Keratinocyte (primary cell): Measurements from ENCODE around the gene RAF1. TPM values are rescaled to one million over a fixed set of nuclear protein-coding genes. Genes with fewer than 3 reads are reported as not detected.

Experiments used
- DNase-seq: peaks from one replicate; pipeline ENCODE4 v3.0.0-alpha.2; 2011; ENCODE audit warnings: low read depth, missing footprints, low spot score
- FAIRE-seq: peaks from 2 replicates; lab custom pipeline; 2011; peaks lifted over from hg19 to GRCh38; lab: Jason Lieb, UNC
- H2AFZ ChIP-seq: 2 replicates; pipeline ENCODE4 v1.6.0; 2012; ENCODE audit warnings: low read length, control low read depth, inconsistent platforms; ENCODE audit not compliant: control insufficient read depth
- H3K27ac ChIP-seq: 2 replicates; pipeline ENCODE4 v1.5.1; 2011; ENCODE audit warnings: low read length; ENCODE audit not compliant: control insufficient read depth, insufficient read depth
- H3K27me3 ChIP-seq: 3 replicates; pipeline ENCODE4 v1.6.0; 2011; ENCODE audit warnings: low read length; ENCODE audit not compliant: control insufficient read depth, insufficient read depth; ENCODE audit errors: extremely low read depth
- H3K36me3 ChIP-seq, 2 experiments: 2 replicates in 1 of 2; 3 replicates in 1 of 2; pipeline ENCODE4 v1.5.1; 2011; ENCODE audit warnings: low read length in 2 of 2, mild to moderate bottlenecking in 1 of 2; ENCODE audit not compliant: control insufficient read depth in 2 of 2, insufficient read depth in 2 of 2; ENCODE audit errors: extremely low read depth in 1 of 2
- H3K4me1 ChIP-seq: 3 replicates; pipeline ENCODE4 v1.5.1; 2011; ENCODE audit warnings: low read length; ENCODE audit not compliant: control insufficient read depth, insufficient read depth; ENCODE audit errors: extremely low read depth
- H3K4me2 ChIP-seq: 3 replicates; pipeline ENCODE4 v1.6.0; 2011; ENCODE audit warnings: low read depth, low read length; ENCODE audit not compliant: control insufficient read depth, insufficient read depth; ENCODE audit errors: extremely low read depth
- H3K4me3 ChIP-seq, 3 experiments: fragments of 200-600 bp in 1 of 3; sonication (generic) in 1 of 3; 2 replicates in 2 of 3; 3 replicates in 1 of 3; pipeline ENCODE4 v1.5.1; 2011 to 2016; ENCODE audit warnings: low read length in 3 of 3, mild to moderate bottlenecking in 3 of 3, control low read depth in 2 of 3, inconsistent platforms in 1 of 3, low read depth in 1 of 3, mixed read lengths in 1 of 3, mixed run types in 1 of 3, moderate library complexity in 1 of 3; ENCODE audit not compliant: control insufficient read depth in 2 of 3, insufficient read depth in 2 of 3; ENCODE audit errors: extremely low read depth in 1 of 3
- H3K79me2 ChIP-seq: 2 replicates; pipeline ENCODE4 v1.6.0; 2012; ENCODE audit warnings: low read length; ENCODE audit not compliant: control insufficient read depth, insufficient read depth
- H3K9ac ChIP-seq: 3 replicates; pipeline ENCODE4 v1.6.0; 2011; ENCODE audit warnings: low read length; ENCODE audit not compliant: control insufficient read depth, insufficient read depth; ENCODE audit errors: extremely low read depth
- H3K9me1 ChIP-seq: 3 replicates; pipeline ENCODE4 v1.6.0; 2011; ENCODE audit warnings: low read length; ENCODE audit not compliant: control insufficient read depth, insufficient read depth; ENCODE audit errors: extremely low read depth
- H3K9me3 ChIP-seq: 2 replicates; pipeline ENCODE4 v1.5.1; 2012; ENCODE audit warnings: low read depth, low read length; ENCODE audit not compliant: control insufficient read depth
- H4K20me1 ChIP-seq: 3 replicates; pipeline ENCODE4 v1.6.0; 2011; ENCODE audit warnings: low read length; ENCODE audit not compliant: control insufficient read depth, insufficient read depth; ENCODE audit errors: extremely low read depth
- EZH2 ChIP-seq: IDR thresholded peaks from one replicate; pipeline ENCODE4 v1.6.1; 2012; ENCODE audit warnings: inconsistent platforms, mild to moderate bottlenecking, low read length, moderate library complexity
- dilution Hi-C: fragments of 300-500 bp; cut with MboI; formaldehyde crosslinking; loops from one replicate; pipeline ENCODE4 v1.7.0; 2020; ENCODE audit warnings: low sequenced_read_pairs; ENCODE audit not compliant: extremely low pct_ligation_motif_present
- polyA plus RNA-seq, 5 experiments: library from polyadenylated mRNA; depleted of rRNA in 3 of 5; stranded (reverse) in 3 of 5; stranded (forward) in 1 of 5; unstranded in 1 of 5; fragments of >200 nt; gene quantifications; 1 replicate in 1 of 5; 2 replicates in 3 of 5; 3 replicates in 1 of 5; pipeline versions ENCODE4 v1.2.1 to v1.2.3, GENCODE V29; 2011 to 2012; ENCODE audit warnings: missing spikeins in 2 of 5, low read depth in 1 of 5, low replicate concordance in 1 of 5
- TF ChIP-seq, protein P1 (sequence below), 3 experiments: IDR thresholded peaks in 1 of 3; conservative IDR thresholded peaks in 1 of 3; optimal IDR thresholded peaks in 1 of 3; 2 replicates in 2 of 3; 3 replicates in 1 of 3; pipeline versions ENCODE3 to v1.5.1; 2011; ENCODE audit warnings: low read length in 3 of 3, mild to moderate bottlenecking in 3 of 3, moderate library complexity in 2 of 3, control low read depth in 1 of 3, inconsistent platforms in 1 of 3; ENCODE audit not compliant: insufficient read depth in 2 of 3; ENCODE audit errors: extremely low read depth in 1 of 3

Gene RAF1
- polyA plus RNA-seq, 1 donor (not counting 4 experiments of a cell fraction or from before 2014, with no cell fraction given) = 80.1 TPM

DNA sequence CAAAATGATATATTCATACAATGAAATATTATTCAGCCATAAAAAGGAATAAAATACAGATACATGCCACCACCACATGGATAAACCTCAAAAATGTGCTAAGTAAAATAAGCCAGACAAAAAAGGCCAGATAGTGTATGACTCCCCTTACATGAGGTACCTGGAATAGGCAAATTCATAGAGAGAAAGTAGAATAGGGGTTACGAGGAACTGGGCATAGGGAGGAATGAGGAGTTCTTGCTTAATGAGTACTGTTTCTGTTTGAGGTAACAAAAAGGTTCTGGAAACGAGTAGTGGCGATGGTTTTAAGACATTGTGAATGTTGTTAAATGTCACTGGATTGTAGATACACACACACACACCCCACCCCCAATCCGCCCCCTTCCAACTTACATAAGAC, 8.2 kb downstream of the RAF1 start:
- H3K9me1 ChIP-seq = no peaks in the 10 kb centered on the region
- FAIRE-seq (no peak), DNase-seq (no peak)
- no peak overlapping the region for H3K27ac ChIP-seq
- H3K4me2 ChIP-seq = no peak overlapping the region
- H3K36me3 ChIP-seq = peaks cover 0 to 1% of the 10 kb centered on the region in 2 experiments
- H3K4me1 ChIP-seq = peaks cover 14% of the 10 kb centered on the region
- peaks cover 99% of the 10 kb centered on the region for H3K79me2 ChIP-seq
- TF ChIP-seq EZH2 = no peak
- TF ChIP-seq, protein P1, sequence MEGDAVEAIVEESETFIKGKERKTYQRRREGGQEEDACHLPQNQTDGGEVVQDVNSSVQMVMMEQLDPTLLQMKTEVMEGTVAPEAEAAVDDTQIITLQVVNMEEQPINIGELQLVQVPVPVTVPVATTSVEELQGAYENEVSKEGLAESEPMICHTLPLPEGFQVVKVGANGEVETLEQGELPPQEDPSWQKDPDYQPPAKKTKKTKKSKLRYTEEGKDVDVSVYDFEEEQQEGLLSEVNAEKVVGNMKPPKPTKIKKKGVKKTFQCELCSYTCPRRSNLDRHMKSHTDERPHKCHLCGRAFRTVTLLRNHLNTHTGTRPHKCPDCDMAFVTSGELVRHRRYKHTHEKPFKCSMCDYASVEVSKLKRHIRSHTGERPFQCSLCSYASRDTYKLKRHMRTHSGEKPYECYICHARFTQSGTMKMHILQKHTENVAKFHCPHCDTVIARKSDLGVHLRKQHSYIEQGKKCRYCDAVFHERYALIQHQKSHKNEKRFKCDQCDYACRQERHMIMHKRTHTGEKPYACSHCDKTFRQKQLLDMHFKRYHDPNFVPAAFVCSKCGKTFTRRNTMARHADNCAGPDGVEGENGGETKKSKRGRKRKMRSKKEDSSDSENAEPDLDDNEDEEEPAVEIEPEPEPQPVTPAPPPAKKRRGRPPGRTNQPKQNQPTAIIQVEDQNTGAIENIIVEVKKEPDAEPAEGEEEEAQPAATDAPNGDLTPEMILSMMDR (optimal IDR thresholded peaks at IDR 0.05 in 1 of 3, IDR thresholded peaks at IDR 0.05 in 1 of 3, conservative IDR thresholded peaks at IDR 0.05 in 1 of 3; ENCODE audit: extremely low read depth in 1 of 3, insufficient read depth in 2 of 3, low read length in 3 of 3) = no peak
- H2AFZ ChIP-seq = no peak overlapping the region
- H3K9me3 ChIP-seq = no peaks in the 10 kb centered on the region
- no peak overlapping the region for H3K4me3 ChIP-seq
- H4K20me1 ChIP-seq = peaks cover 20% of the 10 kb centered on the region
- dilution Hi-C loops = no loop called here
- no peak overlapping the region for H3K9ac ChIP-seq
- no peaks in the 10 kb centered on the region for H3K27me3 ChIP-seq

DNA sequence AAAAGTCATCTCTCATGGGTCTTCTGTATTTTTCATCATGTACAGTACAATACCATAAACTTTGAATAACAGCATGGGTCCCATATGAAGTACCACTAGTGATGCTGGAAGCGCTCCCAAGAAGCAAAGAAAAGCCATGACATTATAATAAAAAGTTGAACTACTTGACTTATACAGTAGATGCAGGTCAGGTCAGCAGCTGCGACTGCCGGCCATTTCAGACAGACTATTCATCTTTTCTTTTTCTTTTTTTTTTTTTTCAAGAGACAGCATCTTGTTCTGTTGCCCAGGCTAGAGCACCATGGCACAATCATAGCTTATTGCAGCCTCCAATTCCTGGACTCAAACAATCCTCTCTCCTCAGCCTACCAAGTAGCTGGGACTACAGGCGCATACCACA, 10.2 kb downstream of the RAF1 start:
- DNase-seq (no peak), FAIRE-seq (no peak)
- TF ChIP-seq, protein P1 (optimal IDR thresholded peaks at IDR 0.05 in 1 of 3, IDR thresholded peaks at IDR 0.05 in 1 of 3, conservative IDR thresholded peaks at IDR 0.05 in 1 of 3; ENCODE audit: extremely low read depth in 1 of 3, insufficient read depth in 2 of 3, low read length in 3 of 3) = no peak
- Histone ChIP-seq H3K27ac (no peak overlapping the region), H3K79me2 (peaks cover 99% of the 10 kb centered on the region), H3K36me3 (peaks cover 0 to 1% of the 10 kb centered on the region in 2 experiments), H3K9me1 (no peaks in the 10 kb centered on the region), H3K4me3 (no peak overlapping the region), H3K4me2 (no peak overlapping the region), H3K27me3 (no peaks in the 10 kb centered on the region), H3K9me3 (no peaks in the 10 kb centered on the region), H2AFZ (no peak overlapping the region), H4K20me1 (peaks cover 16% of the 10 kb centered on the region), H3K9ac (no peak overlapping the region), H3K4me1 (peaks cover 5% of the 10 kb centered on the region)
- dilution Hi-C loops = no loop called here
